CD4-positive, alpha-beta T cell treated with Interleukin-2 at 100 ng/mL for 4 hours (primary cell): ENCODE measurements around the gene MBD3.

Experiments used
- DNase-seq: peaks from one replicate; pipeline ENCODE4 v3.0.0-alpha.2; 2020; ENCODE audit warnings: low spot score

The MBD3 gene

DNA sequence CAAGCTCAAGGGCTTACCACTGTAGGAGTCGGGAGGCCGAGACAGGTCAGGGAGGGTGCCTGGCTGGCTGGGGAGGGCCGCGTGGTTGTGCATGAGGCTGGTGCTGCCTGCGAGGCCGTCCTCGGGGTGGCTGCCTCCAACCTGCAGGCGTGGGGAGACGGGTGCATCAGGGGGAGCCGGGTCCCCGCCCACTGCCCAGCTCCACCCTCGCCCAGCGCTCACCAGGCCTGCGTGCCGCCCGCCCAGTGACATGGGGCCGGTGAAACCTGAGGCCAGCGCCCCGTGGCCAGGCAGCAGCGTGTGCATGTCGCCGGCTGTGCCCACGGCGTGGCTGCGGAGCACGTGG lies 26.4 kb upstream of the MBD3 start:
- no peak for DNase-seq

DNA sequence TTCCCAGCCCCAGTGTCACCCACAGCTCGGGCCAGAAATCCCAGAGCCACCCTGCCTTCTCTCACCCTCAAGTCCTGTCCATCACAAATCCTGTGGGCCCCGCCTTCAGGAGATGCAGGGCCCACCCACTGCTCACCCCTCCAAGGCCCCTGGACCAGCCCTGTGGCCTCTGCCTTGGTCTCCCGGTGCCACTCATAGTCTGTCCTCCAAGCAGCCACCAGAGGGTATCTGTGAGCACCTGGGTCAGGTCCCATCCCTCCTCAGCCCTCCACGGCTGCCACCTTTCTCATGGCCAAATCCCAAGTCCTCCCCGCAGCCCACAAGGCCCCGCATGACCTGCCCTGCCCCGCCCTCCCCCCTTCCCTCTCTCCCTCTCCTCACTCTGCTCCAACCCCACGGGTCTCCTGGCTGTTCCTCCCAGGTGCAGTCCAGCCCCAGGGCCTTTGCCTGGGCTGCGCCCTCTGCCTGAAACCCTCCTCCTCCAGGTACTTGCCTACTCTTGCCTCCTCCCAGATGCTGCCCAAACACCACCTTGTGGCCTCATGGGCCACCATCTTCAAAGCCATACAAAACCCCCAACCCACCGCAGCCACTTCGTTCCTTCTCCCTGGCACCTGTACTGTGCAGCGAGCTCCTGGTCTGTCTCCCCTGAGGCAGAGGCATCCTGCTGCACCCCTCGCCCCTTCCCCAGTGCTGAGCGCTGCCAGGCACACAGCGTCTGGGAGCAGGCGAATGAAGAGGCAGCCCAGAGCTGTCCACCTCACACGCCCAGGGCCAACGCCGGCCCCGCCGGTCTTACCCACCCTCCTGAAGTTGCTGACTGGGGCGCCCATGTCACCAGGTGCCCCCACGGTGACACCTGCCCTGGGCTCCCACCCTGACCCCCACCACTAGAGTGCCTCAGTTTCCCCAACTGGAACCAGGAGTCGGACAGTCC lies 25.8 kb upstream of the MBD3 start:
- peak; percentile 14 for DNase-seq

DNA sequence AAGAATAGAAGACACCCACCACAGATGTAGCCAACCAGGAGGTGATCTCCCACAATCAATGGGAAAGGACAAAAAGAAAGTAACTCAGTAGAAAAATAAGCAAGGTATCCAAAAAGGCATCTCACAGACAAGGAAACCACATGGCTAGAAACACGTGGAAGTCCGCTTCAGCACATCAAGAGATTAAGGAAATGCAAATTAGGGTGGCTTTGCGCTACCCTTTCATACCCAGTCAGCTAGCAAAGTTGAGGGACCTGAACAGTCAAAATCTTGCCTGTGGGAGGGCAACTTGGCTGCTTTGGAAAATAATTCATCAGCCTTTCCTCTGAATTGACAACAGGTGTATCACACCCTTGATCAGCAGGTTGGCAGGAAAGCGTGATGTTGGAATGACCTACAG lies 24.2 kb upstream of the MBD3 start:
- DNase-seq, result no peak

DNA sequence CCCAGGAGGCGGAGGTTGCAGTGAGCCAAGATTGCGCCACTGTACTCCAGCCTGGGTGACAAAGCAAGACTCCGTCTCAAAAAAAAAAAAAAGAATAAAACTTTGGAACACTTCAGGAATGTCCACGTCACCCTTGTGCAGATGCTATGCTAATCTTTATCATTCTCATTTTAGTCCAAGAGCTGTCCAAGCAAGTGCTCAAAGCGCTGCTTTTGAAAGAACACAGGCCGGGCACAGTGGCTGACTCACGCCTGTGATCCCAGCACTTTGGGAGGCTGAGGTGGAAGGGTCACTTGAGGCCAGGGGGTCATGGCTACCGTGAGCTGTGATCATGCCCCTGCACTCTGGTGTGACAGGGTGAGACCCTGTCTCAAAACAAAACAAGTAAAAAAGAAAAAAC lies 23.7 kb upstream of the MBD3 start:
- DNase-seq, result no peak

DNA sequence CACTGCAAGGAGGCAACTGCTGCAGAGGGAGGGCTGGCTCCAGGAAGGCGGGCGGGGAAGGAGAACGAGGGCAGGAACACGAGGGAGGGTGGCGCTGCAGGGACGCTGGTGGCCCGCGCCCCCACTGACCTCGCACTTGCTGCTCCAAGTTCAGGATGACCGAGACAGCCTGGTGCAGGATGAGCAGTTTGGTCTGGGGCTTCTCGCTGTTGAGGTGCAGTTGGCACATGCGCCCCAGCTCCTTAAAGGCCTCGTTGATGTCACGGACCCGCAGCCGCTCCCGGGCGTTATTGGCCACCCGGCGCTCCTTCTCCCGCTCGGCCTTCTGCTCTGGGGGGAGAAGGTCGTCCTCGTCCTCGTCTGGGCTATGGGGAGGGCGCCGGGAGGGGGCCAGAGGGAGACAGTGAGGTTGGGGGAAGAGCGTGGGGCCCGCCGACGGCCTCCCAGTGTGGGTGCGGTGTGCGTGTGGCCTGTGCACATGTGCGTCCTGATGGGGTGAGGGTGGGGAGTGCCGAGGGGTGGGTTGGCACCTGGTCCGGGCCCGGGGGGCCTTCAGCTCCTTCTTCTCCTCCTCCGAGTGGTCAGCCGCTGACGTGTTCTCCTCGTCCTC lies 22.6 kb upstream of the MBD3 start:
- DNase-seq, result no peak

- no peak for DNase-seq
These were observed 21.3 kb upstream of the MBD3 start for GRCh38 chr19:1613808-1614570.

DNA sequence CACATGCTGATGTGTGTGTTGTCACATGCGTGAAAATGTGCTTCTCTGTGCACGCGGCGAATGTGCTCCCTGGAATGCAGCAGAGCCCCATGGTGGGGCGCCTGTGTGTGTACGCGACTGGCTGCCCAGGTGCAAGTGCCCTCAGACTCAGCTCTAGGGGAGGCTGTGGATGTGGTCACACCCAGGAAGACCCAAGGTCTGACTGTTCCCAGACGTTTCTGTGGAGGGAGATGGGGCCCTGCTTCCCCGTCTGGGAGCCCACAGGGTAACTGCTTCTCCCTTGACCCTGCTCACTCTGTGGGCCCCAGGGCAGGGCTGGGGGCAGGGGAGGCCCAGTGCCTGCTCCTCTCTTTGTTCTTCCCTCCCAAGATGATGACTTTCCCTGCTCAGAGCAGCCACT lies 20.5 kb upstream of the MBD3 start:
- no peak for DNase-seq

- DNase-seq, result no peak
These were observed 19.7 kb upstream of the MBD3 start for GRCh38 chr19:1612114-1613086.

DNA sequence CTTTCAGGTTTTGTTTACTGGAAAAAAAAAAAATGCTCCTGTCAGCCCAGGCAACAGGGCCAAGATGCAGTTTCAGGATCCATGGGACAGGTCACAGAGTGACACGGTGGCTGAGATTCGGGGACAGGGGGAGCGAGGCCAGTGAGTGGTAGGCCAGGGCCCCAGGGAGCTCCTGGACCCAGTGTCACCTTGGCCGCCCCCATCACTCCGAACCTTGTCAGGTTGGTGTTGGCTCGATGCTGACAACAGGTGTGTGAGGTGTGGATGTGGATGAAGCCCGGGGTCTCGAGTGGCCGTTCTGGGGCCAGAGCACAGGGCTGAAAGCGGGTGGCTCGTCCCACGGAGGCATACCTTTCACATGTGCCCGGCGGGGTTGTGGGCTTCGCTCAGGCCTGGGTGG lies 18.7 kb upstream of the MBD3 start:
- DNase-seq, result no peak

- DNase-seq, result no peak
These were observed 17.9 kb upstream of the MBD3 start for GRCh38 chr19:1610579-1610978.

GRCh38 chr19:1609680-1610474 lies 17.2 kb upstream of the MBD3 start:
- no peak for DNase-seq

GRCh38 chr19:1609103-1609396 lies 16.4 kb upstream of the MBD3 start:
- DNase-seq, result peak; percentile 12

- peak; percentile 40 for DNase-seq
These were observed 15.9 kb upstream of the MBD3 start for GRCh38 chr19:1608359-1609102.

DNA sequence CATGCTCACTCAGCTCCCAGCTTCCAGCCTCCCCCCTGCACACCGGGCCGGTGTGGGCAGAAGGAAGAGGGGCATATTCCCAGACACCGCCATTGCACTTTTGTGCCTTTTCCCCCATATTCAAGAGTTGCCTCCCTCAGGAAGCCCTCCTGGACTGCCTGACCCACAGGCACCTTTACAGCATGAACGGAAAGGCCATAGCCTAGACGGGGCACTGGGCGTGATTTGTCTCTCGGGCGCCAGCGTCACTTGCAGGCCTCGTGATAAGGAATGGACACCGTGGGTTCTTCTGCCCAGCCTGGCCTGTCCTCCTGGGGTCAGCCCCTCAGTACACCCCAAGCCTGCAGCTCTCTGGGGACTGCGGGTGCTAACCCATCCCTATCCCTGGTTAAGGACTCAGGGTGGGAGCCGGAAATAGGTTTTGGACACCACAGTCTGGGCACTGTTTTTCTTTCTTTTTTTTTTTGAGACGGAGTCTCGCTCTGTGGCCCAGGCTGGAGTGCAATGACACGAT lies 13.5 kb upstream of the MBD3 start:
- no peak for DNase-seq

GRCh38 chr19:1605236-1606137 lies 12.8 kb upstream of the MBD3 start, which contains the start of gene UQCR11:
Gene UQCR11 (minus strand): TSS chr19:1605462. CDS start chr19:1605409, 53 bp downstream.
- DNase-seq, result peak; percentile 91

GRCh38 chr19:1602091-1602707 lies 9.5 kb upstream of the MBD3 start:
- no peak for DNase-seq

GRCh38 chr19:1601613-1602064 lies 9.0 kb upstream of the MBD3 start:
- no peak for DNase-seq

DNA sequence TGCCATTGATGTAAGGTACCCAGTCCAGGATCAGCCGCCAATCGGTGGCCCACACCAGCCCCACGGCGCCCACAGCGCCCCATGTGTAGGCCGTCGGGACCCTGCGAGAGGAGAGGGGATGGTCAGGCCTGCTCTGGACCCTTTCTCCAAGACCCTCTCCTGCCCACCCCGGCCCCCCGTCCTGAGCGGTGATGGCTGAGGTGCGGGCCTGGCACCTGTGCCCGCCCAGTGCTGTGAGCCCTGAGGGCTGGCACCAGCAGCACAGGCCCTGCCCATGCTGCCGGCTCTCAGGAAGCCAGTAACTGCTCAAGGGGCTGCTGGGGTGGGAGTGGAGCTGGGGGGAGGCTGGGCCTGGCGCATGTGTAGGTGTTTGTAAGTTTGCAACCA lies 6.8 kb upstream of the MBD3 start:
- no peak for DNase-seq
